DND-41 (cell line): Measurements from ENCODE around the gene C1orf116.

Source experiments
- EZH2 ChIP-seq: IDR thresholded peaks from 3 replicates; pipeline ENCODE4 v1.6.1; 2012; ENCODE audit warnings: borderline replicate concordance, low read depth, mild to moderate bottlenecking, moderate library complexity, low read length, inconsistent platforms; ENCODE audit not compliant: severe bottlenecking
- TF ChIP-seq, protein P1 (sequence below): IDR thresholded peaks from 2 replicates; pipeline ENCODE4 v1.5.1; 2012; ENCODE audit warnings: borderline replicate concordance, low read length, moderate library complexity, mild to moderate bottlenecking; ENCODE audit not compliant: poor library complexity, severe bottlenecking; ENCODE audit errors: extremely low read depth

DNA sequence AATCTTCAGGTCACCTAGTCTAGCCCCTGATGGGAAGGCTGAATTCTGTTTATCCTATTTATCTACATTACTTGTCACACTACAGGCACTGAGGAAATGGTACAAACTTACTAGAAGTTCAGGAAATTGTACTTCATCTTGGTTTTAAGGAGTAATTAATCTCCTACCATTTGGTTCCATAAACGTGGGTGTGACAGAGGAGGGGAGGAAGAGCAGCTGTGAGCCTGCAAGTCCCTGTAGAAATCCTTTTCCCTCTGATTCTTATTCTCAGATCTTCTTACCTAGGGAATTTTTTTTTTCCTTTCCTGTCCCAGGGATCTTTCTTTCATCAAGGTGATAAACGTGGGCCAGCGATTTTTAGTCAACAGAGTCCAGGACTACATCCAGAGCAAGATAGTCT lies 34.6 kb upstream of the C1orf116 start:
- TF ChIP-seq, protein P1, sequence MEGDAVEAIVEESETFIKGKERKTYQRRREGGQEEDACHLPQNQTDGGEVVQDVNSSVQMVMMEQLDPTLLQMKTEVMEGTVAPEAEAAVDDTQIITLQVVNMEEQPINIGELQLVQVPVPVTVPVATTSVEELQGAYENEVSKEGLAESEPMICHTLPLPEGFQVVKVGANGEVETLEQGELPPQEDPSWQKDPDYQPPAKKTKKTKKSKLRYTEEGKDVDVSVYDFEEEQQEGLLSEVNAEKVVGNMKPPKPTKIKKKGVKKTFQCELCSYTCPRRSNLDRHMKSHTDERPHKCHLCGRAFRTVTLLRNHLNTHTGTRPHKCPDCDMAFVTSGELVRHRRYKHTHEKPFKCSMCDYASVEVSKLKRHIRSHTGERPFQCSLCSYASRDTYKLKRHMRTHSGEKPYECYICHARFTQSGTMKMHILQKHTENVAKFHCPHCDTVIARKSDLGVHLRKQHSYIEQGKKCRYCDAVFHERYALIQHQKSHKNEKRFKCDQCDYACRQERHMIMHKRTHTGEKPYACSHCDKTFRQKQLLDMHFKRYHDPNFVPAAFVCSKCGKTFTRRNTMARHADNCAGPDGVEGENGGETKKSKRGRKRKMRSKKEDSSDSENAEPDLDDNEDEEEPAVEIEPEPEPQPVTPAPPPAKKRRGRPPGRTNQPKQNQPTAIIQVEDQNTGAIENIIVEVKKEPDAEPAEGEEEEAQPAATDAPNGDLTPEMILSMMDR: no peak
- TF ChIP-seq EZH2: no peak
